ENCODE data around the gene SEC31A. TPM values are rescaled to one million over a fixed set of nuclear protein-coding genes. Genes with fewer than 3 reads are reported as not detected.

SEC31A gene
- total and polyA plus RNA-seq, 2 experiments from 2014 or later: 91.0 to 98.8 TPM

DNA sequence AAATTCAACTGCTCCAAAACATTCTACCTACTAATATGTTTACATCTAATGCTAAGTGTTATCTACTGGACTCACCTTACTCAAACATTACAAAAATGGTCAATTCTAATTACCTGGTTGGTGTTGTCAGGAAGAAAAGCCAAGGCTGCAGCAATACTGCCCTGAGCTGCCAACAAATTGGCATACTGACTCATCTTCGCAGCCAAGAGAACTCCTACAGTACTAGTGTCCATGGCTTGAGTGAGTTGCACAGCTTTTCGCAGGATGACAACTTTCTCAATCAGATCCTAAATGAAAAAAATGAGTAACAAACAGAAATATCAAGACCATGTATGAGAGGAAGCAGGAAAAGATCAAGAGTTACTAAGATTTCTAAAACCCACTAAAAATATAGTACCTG is 39.6 kb downstream of the SEC31A start (continued):
- TF ChIP-seq, protein P1, sequence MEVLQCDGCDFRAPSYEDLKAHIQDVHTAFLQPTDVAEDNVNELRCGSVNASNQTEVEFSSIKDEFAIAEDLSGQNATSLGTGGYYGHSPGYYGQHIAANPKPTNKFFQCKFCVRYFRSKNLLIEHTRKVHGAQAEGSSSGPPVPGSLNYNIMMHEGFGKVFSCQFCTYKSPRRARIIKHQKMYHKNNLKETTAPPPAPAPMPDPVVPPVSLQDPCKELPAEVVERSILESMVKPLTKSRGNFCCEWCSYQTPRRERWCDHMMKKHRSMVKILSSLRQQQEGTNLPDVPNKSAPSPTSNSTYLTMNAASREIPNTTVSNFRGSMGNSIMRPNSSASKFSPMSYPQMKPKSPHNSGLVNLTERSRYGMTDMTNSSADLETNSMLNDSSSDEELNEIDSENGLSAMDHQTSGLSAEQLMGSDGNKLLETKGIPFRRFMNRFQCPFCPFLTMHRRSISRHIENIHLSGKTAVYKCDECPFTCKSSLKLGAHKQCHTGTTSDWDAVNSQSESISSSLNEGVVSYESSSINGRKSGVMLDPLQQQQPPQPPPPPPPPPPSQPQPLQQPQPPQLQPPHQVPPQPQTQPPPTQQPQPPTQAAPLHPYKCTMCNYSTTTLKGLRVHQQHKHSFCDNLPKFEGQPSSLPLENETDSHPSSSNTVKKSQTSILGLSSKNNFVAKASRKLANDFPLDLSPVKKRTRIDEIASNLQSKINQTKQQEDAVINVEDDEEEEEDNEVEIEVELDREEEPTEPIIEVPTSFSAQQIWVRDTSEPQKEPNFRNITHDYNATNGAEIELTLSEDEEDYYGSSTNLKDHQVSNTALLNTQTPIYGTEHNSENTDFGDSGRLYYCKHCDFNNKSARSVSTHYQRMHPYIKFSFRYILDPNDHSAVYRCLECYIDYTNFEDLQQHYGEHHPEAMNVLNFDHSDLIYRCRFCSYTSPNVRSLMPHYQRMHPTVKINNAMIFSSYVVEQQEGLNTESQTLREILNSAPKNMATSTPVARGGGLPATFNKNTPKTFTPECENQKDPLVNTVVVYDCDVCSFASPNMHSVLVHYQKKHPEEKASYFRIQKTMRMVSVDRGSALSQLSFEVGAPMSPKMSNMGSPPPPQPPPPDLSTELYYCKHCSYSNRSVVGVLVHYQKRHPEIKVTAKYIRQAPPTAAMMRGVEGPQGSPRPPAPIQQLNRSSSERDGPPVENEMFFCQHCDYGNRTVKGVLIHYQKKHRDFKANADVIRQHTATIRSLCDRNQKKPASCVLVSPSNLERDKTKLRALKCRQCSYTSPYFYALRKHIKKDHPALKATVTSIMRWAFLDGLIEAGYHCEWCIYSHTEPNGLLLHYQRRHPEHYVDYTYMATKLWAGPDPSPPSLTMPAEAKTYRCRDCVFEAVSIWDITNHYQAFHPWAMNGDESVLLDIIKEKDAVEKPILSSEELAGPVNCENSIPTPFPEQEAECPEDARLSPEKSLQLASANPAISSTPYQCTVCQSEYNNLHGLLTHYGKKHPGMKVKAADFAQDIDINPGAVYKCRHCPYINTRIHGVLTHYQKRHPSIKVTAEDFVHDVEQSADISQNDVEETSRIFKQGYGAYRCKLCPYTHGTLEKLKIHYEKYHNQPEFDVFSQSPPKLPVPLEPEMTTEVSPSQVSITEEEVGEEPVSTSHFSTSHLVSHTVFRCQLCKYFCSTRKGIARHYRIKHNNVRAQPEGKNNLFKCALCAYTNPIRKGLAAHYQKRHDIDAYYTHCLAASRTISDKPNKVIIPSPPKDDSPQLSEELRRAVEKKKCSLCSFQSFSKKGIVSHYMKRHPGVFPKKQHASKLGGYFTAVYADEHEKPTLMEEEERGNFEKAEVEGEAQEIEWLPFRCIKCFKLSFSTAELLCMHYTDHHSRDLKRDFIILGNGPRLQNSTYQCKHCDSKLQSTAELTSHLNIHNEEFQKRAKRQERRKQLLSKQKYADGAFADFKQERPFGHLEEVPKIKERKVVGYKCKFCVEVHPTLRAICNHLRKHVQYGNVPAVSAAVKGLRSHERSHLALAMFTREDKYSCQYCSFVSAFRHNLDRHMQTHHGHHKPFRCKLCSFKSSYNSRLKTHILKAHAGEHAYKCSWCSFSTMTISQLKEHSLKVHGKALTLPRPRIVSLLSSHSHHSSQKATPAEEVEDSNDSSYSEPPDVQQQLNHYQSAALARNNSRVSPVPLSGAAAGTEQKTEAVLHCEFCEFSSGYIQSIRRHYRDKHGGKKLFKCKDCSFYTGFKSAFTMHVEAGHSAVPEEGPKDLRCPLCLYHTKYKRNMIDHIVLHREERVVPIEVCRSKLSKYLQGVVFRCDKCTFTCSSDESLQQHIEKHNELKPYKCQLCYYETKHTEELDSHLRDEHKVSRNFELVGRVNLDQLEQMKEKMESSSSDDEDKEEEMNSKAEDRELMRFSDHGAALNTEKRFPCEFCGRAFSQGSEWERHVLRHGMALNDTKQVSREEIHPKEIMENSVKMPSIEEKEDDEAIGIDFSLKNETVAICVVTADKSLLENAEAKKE (CRISPR knock-in tag; IDR thresholded peaks at IDR 0.05): no peak

DNA sequence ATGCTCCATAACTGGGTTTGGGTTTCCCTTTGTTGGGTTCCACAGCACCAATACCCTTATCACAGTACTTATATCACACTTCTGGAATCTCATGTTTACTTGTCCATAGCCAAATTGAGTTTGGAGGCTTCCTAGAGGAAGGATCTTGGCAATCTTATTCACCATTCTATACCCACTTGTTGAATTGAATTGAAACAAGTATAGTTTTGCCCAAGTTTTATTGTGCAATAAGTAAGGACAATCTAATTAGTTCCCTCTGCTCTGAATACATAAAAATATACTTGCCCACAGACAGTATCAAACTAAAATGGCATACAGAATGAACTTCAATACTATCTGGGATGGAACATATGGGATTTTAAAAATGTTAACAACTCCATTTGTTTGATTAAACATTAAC is 40.3 kb downstream of the SEC31A start:
- Mint-ChIP-seq H3K27me3 (ENCODE audit: insufficient read depth, low read depth, poor library complexity) (peaks cover 3% of the 10 kb centered on the region), H3K4me1 (no peaks in the 10 kb centered on the region), H3K36me3 (ENCODE audit: low read depth) (peaks cover 55% of the 10 kb centered on the region), H3K4me3 (no peak overlapping the region), H3K27ac (no peak overlapping the region), H3K9me3 (no peaks in the 10 kb centered on the region)
- Histone ChIP-seq H2AFZ (no peak overlapping the region), H3K4me2 (no peak overlapping the region), H3K4me3 (no peak overlapping the region), H3K27ac (ENCODE audit: low read depth) (no peak overlapping the region), H3K27me3 (ENCODE audit: insufficient read depth) (no peaks in the 10 kb centered on the region), H3F3A (replicated peaks; ENCODE audit: low read depth) (no peaks in the 10 kb centered on the region), H3K79me2 (replicated peaks; ENCODE audit: insufficient read depth) (no peaks in the 10 kb centered on the region), H4K20me1 (replicated peaks; ENCODE audit: insufficient read depth) (peaks cover 8% of the 10 kb centered on the region; the same call in 1 of the 2 replicates), H3K36me3 (ENCODE audit: insufficient read depth) (peaks cover 27% of the 10 kb centered on the region; the same call in 1 of the 2 replicates), H3K9me2 (ENCODE audit: insufficient read depth) (no peaks in the 10 kb centered on the region), H3K4me1 (ENCODE audit: insufficient read depth) (no peaks in the 10 kb centered on the region)
- no peak for ATAC-seq
- TF ChIP-seq CREB1 (CRISPR knock-in tag; IDR thresholded peaks at IDR 0.05; ENCODE audit: low read depth) (no peak), STAT1 (IDR thresholded peaks at IDR 0.05; ENCODE audit: unreplicated experiment) (no peak)
- DNase-seq (ENCODE audit: low spot score): no peak

DNA sequence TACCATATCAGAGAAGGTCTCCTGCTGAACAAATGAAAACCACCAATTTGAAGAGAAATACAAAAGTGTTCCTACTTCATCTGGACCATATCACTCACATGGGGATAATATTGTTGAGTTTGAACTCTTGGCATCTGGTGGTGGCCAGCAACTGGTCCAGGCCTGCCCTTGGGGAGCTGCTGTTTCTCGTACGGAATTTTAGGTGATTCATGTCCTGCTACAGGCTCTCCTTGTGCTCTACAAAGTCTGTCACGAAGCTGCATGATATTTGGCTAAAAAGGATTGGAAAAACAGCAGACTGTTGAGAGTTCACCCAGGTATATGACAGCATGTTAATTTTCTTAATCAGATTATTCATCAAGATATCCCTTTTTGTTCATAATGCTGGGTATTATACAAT is 42.2 kb downstream of the SEC31A start:
- Histone ChIP-seq H3K4me2 (no peak overlapping the region), H3K27ac (ENCODE audit: low read depth) (no peak overlapping the region), H3K27me3 (ENCODE audit: insufficient read depth) (no peaks in the 10 kb centered on the region), H3K36me3 (ENCODE audit: insufficient read depth) (peaks cover 24% of the 10 kb centered on the region; the same call in 1 of the 2 replicates), H3K9me2 (ENCODE audit: insufficient read depth) (no peaks in the 10 kb centered on the region), H4K20me1 (replicated peaks; ENCODE audit: insufficient read depth) (peaks cover 8% of the 10 kb centered on the region; the same call in 1 of the 2 replicates), H3F3A (replicated peaks; ENCODE audit: low read depth) (no peaks in the 10 kb centered on the region), H3K4me3 (no peak overlapping the region), H3K4me1 (ENCODE audit: insufficient read depth) (no peaks in the 10 kb centered on the region), H3K79me2 (replicated peaks; ENCODE audit: insufficient read depth) (no peaks in the 10 kb centered on the region), H2AFZ (no peak overlapping the region)
- no peak overlapping the region for H3K4me3 Mint-ChIP-seq
- H3K27ac Mint-ChIP-seq: no peak overlapping the region
- ATAC-seq (no peak), DNase-seq (ENCODE audit: low spot score) (no peak)
- H3K36me3 Mint-ChIP-seq (ENCODE audit: low read depth): peaks cover 54% of the 10 kb centered on the region
- peaks cover 3% of the 10 kb centered on the region for H3K27me3 Mint-ChIP-seq (ENCODE audit: insufficient read depth, low read depth, poor library complexity)
- no peaks in the 10 kb centered on the region for H3K4me1 Mint-ChIP-seq
- H3K9me3 Mint-ChIP-seq: no peaks in the 10 kb centered on the region
- TF ChIP-seq, protein P1 (CRISPR knock-in tag; IDR thresholded peaks at IDR 0.05): no peak
- no peak for TF ChIP-seq CREB1 (CRISPR knock-in tag; IDR thresholded peaks at IDR 0.05; ENCODE audit: low read depth)
- no peak for TF ChIP-seq ZNF331 (CRISPR knock-in tag; IDR thresholded peaks at IDR 0.05; ENCODE audit: low read depth)

Data from GM23338 (cell line).